CD14-positive monocyte (primary cell): ENCODE measurements around the gene SORD. TPM values are rescaled to one million over a fixed set of nuclear protein-coding genes. Genes with fewer than 3 reads are reported as not detected.

Source experiments
- DNase-seq, 3 donors: peaks; one replicate each; pipeline ENCODE4 v3.0.0-alpha.2; 2011 to 2022
- H2AFZ ChIP-seq: 2 replicates; pipeline ENCODE4 v1.6.0; 2012; ENCODE audit warnings: mild to moderate bottlenecking, low read depth, low read length, inconsistent platforms; ENCODE audit not compliant: insufficient read depth, poor library complexity, severe bottlenecking
- H3K27ac ChIP-seq, 2 donors: 1 replicate in 1 of 2; 2 replicates in 1 of 2; pipeline ENCODE4 v1.5.1; 2012 to 2013; ENCODE audit warnings: low read length in 2 of 2, control low read depth in 1 of 2, inconsistent platforms in 1 of 2, low read depth in 1 of 2, mild to moderate bottlenecking in 1 of 2
- H3K27me3 ChIP-seq, 2 donors: one replicate each; pipeline versions ENCODE4 v1.6.0 to v1.6.1; 2011 to 2013; ENCODE audit warnings: low read length in 2 of 2; ENCODE audit not compliant: control insufficient read depth in 2 of 2, insufficient read depth in 2 of 2
- H3K36me3 ChIP-seq, 2 donors: replicated peaks in 1 of 2; 1 replicate in 1 of 2; 2 replicates in 1 of 2; pipeline versions ENCODE4 v1.5.1 to v1.6.1; 2012 to 2013; ENCODE audit warnings: low read length in 2 of 2, control low read depth in 1 of 2, inconsistent platforms in 1 of 2, mild to moderate bottlenecking in 1 of 2; ENCODE audit not compliant: insufficient read depth in 2 of 2, control insufficient read depth in 1 of 2
- H3K4me1 ChIP-seq, 2 donors: 1 replicate in 1 of 2; 2 replicates in 1 of 2; pipeline versions ENCODE4 v1.5.1 to v1.6.1; 2012 to 2013; ENCODE audit warnings: low read length in 2 of 2, control low read depth in 1 of 2, inconsistent platforms in 1 of 2, mild to moderate bottlenecking in 1 of 2, moderate library complexity in 1 of 2; ENCODE audit not compliant: insufficient read depth in 2 of 2, control insufficient read depth in 1 of 2
- H3K4me2 ChIP-seq: replicated peaks from 2 replicates; pipeline ENCODE3; 2012; ENCODE audit warnings: low read length, moderate library complexity, mild to moderate bottlenecking; ENCODE audit not compliant: poor library complexity, severe bottlenecking; ENCODE audit errors: extremely low read depth
- H3K4me3 ChIP-seq, 3 experiments: fragments of 200-600 bp in 1 of 3; sonication (generic) in 1 of 3; replicated peaks in 1 of 3; 1 replicate in 2 of 3; 2 replicates in 1 of 3; pipeline ENCODE4 v1.5.1; 2011 to 2013; ENCODE audit warnings: low read length in 3 of 3, mild to moderate bottlenecking in 3 of 3, control low read depth in 2 of 3, low read depth in 2 of 3, inconsistent platforms in 1 of 3, moderate library complexity in 1 of 3
- H3K79me2 ChIP-seq: 2 replicates; pipeline ENCODE4 v1.6.0; 2012; ENCODE audit warnings: mild to moderate bottlenecking, control low read depth, inconsistent platforms, low read length, moderate library complexity; ENCODE audit not compliant: insufficient read depth
- H3K9ac ChIP-seq: 2 replicates; pipeline ENCODE4 v1.6.0; 2017; ENCODE audit warnings: low read length, mild to moderate bottlenecking; ENCODE audit not compliant: insufficient read depth, poor library complexity, severe bottlenecking
- H3K9me3 ChIP-seq, 2 donors: replicated peaks in 1 of 2; 1 replicate in 1 of 2; 2 replicates in 1 of 2; pipeline versions ENCODE4 v1.5.1 to v1.6.1; 2012 to 2013; ENCODE audit warnings: low read length in 2 of 2, control low read depth in 1 of 2; ENCODE audit not compliant: control insufficient read depth in 1 of 2, insufficient read depth in 1 of 2
- H4K20me1 ChIP-seq: 2 replicates; pipeline ENCODE4 v1.6.0; 2012; ENCODE audit warnings: mild to moderate bottlenecking, low read length, control low read depth, moderate library complexity; ENCODE audit not compliant: insufficient read depth
- H3K27ac Mint-ChIP-seq, 7 donors: one replicate each; pipeline ENCODE4 v1.8.0; 2020; ENCODE audit warnings: mild to moderate bottlenecking in 7 of 7, mixed read lengths in 7 of 7, moderate library complexity in 6 of 7, inconsistent platforms in 2 of 7
- H3K27me3 Mint-ChIP-seq, 3 donors: one replicate each; pipeline ENCODE4 v1.8.0; 2021 to 2022; ENCODE audit warnings: low read depth in 3 of 3, mild to moderate bottlenecking in 3 of 3, mixed read lengths in 3 of 3, moderate library complexity in 3 of 3, inconsistent platforms in 1 of 3
- H3K36me3 Mint-ChIP-seq, 2 donors: one replicate each; pipeline ENCODE4 v1.8.0; 2020; ENCODE audit warnings: mixed read lengths in 2 of 2, inconsistent platforms in 1 of 2, mild to moderate bottlenecking in 1 of 2
- H3K4me1 Mint-ChIP-seq: one replicate; pipeline ENCODE4 v1.8.0; 2020; ENCODE audit warnings: mild to moderate bottlenecking, mixed read lengths
- H3K4me3 Mint-ChIP-seq, 2 donors: one replicate each; pipeline ENCODE4 v1.8.0; 2020; ENCODE audit warnings: mild to moderate bottlenecking in 2 of 2, mixed read lengths in 2 of 2, moderate library complexity in 1 of 2
- H3K9me3 Mint-ChIP-seq, 7 donors: one replicate each; pipeline ENCODE4 v1.8.0; 2020 to 2022; ENCODE audit warnings: mixed read lengths in 7 of 7, mild to moderate bottlenecking in 6 of 7, moderate library complexity in 6 of 7, inconsistent platforms in 2 of 7
- WGBS: methylation state at CpG from one replicate; pipeline ENCODE4 v1.1.5; 2013; ENCODE audit warnings: missing lambda C conversion rate; ENCODE audit not compliant: insufficient coverage; 5-methylcytosine and 5-hydroxymethylcytosine counted together
- intact Hi-C, 2 donors: fragments of 100-400 bp; cut with micrococcal nuclease; formaldehyde crosslinking; loops; one replicate each; pipeline versions ENCODE4 v1.15.0 to v1.15.1; 2023
- polyA plus RNA-seq, 3 donors: library from polyadenylated mRNA; depleted of rRNA in 1 of 3; unstranded in 2 of 3; stranded (reverse) in 1 of 3; fragments of 300-500 nt in 2 of 3; fragments of >200 nt in 1 of 3; fragmentation: Illumina TruSeq in 2 of 3; gene quantifications; 1 replicate in 2 of 3; 2 replicates in 1 of 3; pipeline ENCODE4 v1.2.3, GENCODE V29; 2012 to 2021
- TF ChIP-seq, protein P1 (sequence below): fragments of 200-600 bp; IDR thresholded peaks from one replicate; pipeline ENCODE4 v1.8.0; 2022; ENCODE audit warnings: antibody characterized with exemption, mild to moderate bottlenecking

The SORD gene
- polyA plus RNA-seq, 3 donors: 17.9 to 22.6 (median 21.7) TPM

DNA sequence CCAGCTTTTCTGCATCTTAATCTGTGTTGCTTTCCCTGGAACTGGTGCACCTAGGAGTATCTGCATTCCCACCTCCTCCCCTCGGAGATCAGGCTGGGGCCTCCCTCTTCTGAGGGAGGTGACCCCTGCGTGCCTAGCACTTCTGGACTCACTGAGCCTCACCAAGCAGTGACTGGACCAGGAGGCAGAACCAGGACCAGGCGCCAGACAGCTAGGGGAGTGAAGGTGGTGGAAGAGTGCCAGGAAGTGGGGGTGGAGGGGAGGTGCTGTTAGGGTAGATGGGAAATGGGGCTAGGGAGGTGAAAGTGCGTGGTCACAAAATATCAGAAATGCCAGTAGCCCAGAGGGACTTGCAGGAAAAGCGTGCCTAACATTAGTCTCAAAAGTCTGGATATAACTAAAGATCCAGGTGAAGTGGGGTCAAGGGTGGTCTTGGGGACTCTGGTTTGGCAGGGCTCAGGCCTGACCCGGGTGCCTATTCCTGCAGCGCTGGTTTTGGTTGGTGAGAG is 92.4 kb downstream of the SORD start:
- H3K9ac ChIP-seq: no peak overlapping the region
- no peak for DNase-seq
- TF ChIP-seq, protein P1, sequence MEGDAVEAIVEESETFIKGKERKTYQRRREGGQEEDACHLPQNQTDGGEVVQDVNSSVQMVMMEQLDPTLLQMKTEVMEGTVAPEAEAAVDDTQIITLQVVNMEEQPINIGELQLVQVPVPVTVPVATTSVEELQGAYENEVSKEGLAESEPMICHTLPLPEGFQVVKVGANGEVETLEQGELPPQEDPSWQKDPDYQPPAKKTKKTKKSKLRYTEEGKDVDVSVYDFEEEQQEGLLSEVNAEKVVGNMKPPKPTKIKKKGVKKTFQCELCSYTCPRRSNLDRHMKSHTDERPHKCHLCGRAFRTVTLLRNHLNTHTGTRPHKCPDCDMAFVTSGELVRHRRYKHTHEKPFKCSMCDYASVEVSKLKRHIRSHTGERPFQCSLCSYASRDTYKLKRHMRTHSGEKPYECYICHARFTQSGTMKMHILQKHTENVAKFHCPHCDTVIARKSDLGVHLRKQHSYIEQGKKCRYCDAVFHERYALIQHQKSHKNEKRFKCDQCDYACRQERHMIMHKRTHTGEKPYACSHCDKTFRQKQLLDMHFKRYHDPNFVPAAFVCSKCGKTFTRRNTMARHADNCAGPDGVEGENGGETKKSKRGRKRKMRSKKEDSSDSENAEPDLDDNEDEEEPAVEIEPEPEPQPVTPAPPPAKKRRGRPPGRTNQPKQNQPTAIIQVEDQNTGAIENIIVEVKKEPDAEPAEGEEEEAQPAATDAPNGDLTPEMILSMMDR: no peak
- no peak overlapping the region for H3K27ac ChIP-seq
- Mint-ChIP-seq H3K4me3 (peak overlapping the region in 1 of 2 donors; percentile 94), H3K27me3 (peaks cover 69 to 81% (median 75%) of the 10 kb centered on the region in 3 donors), H3K27ac (no peak overlapping the region), H3K4me1 (peaks cover 47% of the 10 kb centered on the region), H3K36me3 (peaks cover 0 to 11% of the 10 kb centered on the region in 2 donors), H3K9me3 (peaks cover 0 to 26% (median 16%) of the 10 kb centered on the region in 7 donors)
- no peaks in the 10 kb centered on the region for H4K20me1 ChIP-seq
- H3K9me3 ChIP-seq: peaks cover 5 to 58% of the 10 kb centered on the region in 2 donors
- intact Hi-C loops: no loop called here
- H2AFZ ChIP-seq: no peak overlapping the region
- no peaks in the 10 kb centered on the region for H3K36me3 ChIP-seq
- H3K27me3 ChIP-seq: peaks cover 61 to 70% of the 10 kb centered on the region in 2 donors
- no peaks in the 10 kb centered on the region for H3K79me2 ChIP-seq
- no peak overlapping the region for H3K4me3 ChIP-seq
- H3K4me2 ChIP-seq: no peak overlapping the region
- H3K4me1 ChIP-seq: peaks cover 28 to 39% of the 10 kb centered on the region in 2 donors
- 74% methylated on average over 5 of the region's 7 CpGs for WGBS

DNA sequence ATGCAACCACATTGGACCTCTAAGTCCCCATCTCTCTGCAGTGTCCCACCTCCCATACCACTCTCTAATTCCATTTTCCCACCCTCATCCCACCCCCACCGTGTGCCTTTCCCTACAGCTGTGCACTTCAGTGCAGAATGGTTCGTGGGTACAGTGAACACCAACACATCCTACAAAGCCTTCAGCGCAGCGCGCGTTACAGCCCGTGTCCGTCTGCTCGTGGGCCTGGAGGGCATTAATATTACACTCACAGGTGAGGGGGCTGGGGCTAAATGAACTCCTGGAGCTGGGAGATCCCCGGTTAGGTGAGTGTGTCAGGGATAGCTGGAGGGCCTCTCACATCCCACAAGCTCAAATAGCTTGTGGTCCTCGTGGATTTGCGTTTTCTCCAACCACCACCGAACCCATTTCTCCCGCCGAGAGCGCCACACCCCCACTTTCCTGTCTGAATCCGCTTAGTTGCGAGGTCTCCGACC is 93.0 kb downstream of the SORD start:
- intact Hi-C loops: no loop called here
- peaks cover 56 to 66% of the 10 kb centered on the region in 2 donors for H3K27me3 ChIP-seq
- H3K9me3 ChIP-seq: peaks cover 5 to 55% of the 10 kb centered on the region in 2 donors
- DNase-seq: no peak
- H3K4me1 ChIP-seq: peaks cover 28 to 39% of the 10 kb centered on the region in 2 donors
- peaks cover 65 to 79% (median 72%) of the 10 kb centered on the region in 3 donors for H3K27me3 Mint-ChIP-seq
- H3K9ac ChIP-seq: no peak overlapping the region
- H3K27ac Mint-ChIP-seq: no peak overlapping the region
- no peak overlapping the region for H3K4me2 ChIP-seq
- no peaks in the 10 kb centered on the region for H3K36me3 ChIP-seq
- H3K4me3 ChIP-seq: no peak overlapping the region
- H3K9me3 Mint-ChIP-seq: peaks cover 0 to 26% (median 14%) of the 10 kb centered on the region in 7 donors
- H4K20me1 ChIP-seq: no peaks in the 10 kb centered on the region
- H3K79me2 ChIP-seq: no peaks in the 10 kb centered on the region
- peaks cover 47% of the 10 kb centered on the region for H3K4me1 Mint-ChIP-seq
- no peak overlapping the region for H3K27ac ChIP-seq
- no peak overlapping the region for H2AFZ ChIP-seq
- WGBS: 7% methylated on average over 9 of the region's 19 CpGs
- TF ChIP-seq, protein P1: no peak
- peaks cover 0 to 10% of the 10 kb centered on the region in 2 donors for H3K36me3 Mint-ChIP-seq
- peak overlapping the region in 1 of 2 donors; percentile 94 for H3K4me3 Mint-ChIP-seq
